Ecto neural progenitor cell (in vitro differentiated cells): ENCODE data around the gene MRPL22.
A peak's percentile ranks its signal among the peaks of the same experiment; 100 is the strongest.
"Not testable (repeated sequence)": the region's sequence is repeated elsewhere in the genome, so short reads cannot be mapped to it uniquely, and the experiment has no call there.

ENCODE experiments used
- DNase-seq: peaks from one replicate; pipeline ENCODE4 v3.0.0-alpha.2; 2018; ENCODE audit warnings: low spot score

MRPL22 gene

DNA sequence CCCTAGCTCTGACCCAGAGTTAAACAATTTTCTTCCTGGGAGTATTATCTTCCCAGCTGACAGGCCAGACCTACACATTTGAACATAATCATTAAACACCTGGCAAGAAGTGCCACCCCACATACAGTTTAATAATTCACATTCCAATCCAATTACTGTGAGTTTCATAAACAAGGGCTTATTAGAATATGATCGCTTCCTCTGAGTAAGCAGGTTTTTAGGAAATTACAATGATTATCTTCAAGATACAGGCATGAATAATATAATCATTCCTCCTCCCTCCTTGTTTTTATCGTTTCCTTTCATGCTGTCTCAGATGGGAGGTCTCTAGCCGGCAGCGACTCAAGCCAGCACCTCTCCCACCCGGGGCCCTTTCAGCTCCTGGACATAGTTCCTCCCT, 56.9 kb downstream of the MRPL22 start:
- DNase-seq: no peak

GRCh38 chr5:154999865-155000264, 59.0 kb downstream of the MRPL22 start:
- no peak for DNase-seq

DNA sequence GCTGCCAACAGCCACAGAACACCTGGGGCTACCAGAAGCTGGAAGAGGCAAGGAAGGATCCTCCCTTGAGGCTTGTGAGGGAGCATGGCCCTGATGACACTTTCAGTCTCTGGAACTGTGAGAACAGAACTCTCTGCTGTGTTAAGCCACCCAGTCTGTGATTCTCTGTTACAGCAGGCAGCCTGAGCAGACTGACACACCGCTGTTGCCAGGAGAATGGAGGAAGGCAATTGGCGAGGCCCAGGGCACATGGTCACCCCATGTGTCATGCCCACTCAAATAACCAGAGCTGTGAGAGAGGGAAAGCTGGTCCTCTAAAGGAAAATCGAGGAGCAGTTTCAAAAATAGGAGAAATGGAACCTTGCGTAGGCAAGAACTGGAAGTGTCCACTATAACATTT, 60.6 kb downstream of the MRPL22 start:
- no peak for DNase-seq

- not testable (repeated sequence) for DNase-seq
Measured at GRCh38 chr5:155002722-155003121, 61.8 kb downstream of the MRPL22 start.

DNA sequence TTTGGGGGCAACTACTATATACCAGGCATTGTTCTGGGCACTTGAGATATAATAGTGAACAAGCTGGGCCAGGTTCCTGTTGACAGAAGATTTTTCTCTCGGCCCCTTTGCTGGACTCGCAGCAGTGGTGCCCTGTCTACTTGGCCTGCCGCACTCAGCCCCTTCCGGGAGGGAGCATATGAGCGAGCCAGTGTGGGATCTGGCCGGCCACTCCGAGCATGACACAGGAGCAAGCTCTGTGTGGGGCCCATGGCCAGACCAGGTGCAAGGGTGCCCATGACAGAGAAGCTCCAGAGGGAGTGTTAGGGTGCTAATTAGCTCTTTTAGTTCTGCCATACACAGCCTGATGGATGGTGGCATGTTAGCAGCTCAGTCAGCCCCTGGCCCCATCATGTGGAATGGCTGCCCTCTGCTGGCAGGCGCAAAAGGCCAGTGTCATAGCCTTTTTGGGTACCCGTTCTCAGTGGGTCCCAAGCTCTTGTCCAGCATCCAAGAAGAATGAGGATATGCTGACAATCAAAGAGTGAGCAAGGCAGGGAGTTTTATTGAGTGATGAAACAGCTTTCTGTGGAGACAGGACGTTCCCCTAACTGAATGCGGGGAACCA, 63.4 kb downstream of the MRPL22 start:
- DNase-seq: peak; percentile 60

DNA sequence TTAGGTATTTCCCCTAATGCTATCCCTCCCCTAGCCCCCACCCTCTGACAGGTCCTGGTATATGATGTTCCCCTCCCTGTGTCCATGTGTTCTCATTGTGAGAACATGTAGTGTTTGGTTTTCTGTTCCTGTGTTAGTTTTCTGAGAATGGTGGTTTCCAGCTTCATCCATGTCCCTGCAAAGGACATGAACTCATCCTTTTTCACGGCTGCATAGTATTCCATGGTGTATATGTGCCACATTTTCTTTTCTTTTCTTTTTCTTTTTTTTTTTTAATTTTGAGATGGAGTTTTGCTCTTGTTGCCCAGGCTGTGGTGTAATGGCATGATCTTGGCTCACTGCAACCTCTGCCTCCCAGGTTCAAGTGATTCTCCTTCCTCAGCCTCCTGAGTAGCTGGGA, 65.4 kb downstream of the MRPL22 start:
- DNase-seq: not testable (repeated sequence)

DNA sequence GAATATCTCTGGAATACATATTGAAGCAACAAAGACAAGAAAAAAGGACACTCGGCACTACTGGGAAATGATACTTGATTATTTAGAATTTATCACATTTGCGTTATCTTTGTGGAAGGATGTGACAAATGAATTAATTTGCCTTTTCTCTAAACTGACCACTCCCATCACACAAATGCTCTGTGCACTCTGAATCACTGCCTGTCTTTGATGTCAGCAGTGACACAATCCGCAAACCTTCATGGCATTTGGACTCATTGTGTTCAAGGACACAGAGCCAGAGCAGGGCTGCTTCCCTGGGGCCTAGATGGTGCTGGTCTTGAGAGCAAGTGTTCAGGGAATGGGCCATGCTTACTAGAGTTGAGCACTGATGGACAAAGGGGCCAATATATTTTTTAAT, 67.8 kb downstream of the MRPL22 start:
- DNase-seq: no peak

- no peak for DNase-seq
Measured at GRCh38 chr5:155010881-155011280, 70.0 kb downstream of the MRPL22 start.

- DNase-seq: no peak
Measured at GRCh38 chr5:155013526-155013925, 72.7 kb downstream of the MRPL22 start, which contains the start of gene KIF4B. KIF4B (plus strand) TSS chr5:155013755; CDS start chr5:155013860, 105 bp downstream.

DNA sequence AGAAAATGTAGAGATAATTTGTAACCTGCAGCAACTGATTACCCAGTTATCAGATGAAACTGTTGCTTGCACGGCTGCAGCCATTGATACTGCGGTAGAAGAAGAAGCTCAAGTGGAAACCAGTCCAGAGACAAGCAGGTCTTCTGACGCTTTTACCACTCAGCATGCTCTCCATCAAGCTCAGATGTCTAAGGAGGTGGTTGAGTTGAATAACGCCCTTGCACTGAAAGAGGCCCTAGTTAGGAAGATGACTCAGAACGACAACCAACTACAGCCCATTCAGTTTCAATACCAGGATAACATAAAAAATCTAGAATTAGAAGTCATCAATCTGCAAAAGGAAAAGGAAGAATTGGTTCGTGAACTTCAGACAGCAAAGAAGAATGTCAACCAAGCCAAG, 74.4 kb downstream of the MRPL22 start:
- no peak for DNase-seq

GRCh38 chr5:155017610-155018009, 76.7 kb downstream of the MRPL22 start:
- no peak for DNase-seq
